Karpas-422 (cell line): ENCODE results near the gene MBTPS1. TPM values are rescaled to one million over a fixed set of nuclear protein-coding genes. Genes with fewer than 3 reads are reported as not detected.

ENCODE experiments used
- DNase-seq: peaks from one replicate; pipeline ENCODE4 v3.0.0-alpha.2; 2015
- H2AFZ ChIP-seq: fragments of 200-600 bp; sonication (generic); 2 replicates; pipeline ENCODE4 v1.6.1; 2014; ENCODE audit warnings: antibody characterized with exemption, low read length, mixed read lengths
- H3K27ac ChIP-seq: fragments of 200-600 bp; sonication (generic); 2 replicates; pipeline ENCODE4 v1.5.1; 2014; ENCODE audit warnings: mild to moderate bottlenecking, low read length, moderate library complexity
- H3K27me3 ChIP-seq: fragments of 200-600 bp; sonication (generic); 2 replicates; pipeline ENCODE4 v1.6.1; 2014; ENCODE audit warnings: low read length, mixed read lengths
- H3K36me3 ChIP-seq: fragments of 200-600 bp; sonication (generic); 2 replicates; pipeline ENCODE4 v1.6.1; 2014; ENCODE audit warnings: low read length, mixed read lengths; ENCODE audit not compliant: insufficient read depth
- H3K4me1 ChIP-seq: fragments of 200-600 bp; sonication (generic); 2 replicates; pipeline ENCODE4 v1.6.1; 2014; ENCODE audit warnings: mild to moderate bottlenecking, low read length, mixed read lengths
- H3K4me2 ChIP-seq: fragments of 200-600 bp; sonication (generic); 2 replicates; pipeline ENCODE4 v1.6.1; 2014; ENCODE audit warnings: low read length, low read depth, mild to moderate bottlenecking; ENCODE audit not compliant: poor library complexity, severe bottlenecking
- H3K4me3 ChIP-seq: fragments of 200-600 bp; sonication (generic); 2 replicates; pipeline ENCODE4 v1.5.1; 2014; ENCODE audit warnings: mild to moderate bottlenecking, antibody characterized with exemption, low read length, mixed read lengths
- H3K79me2 ChIP-seq: fragments of 200-600 bp; sonication (generic); 2 replicates; pipeline ENCODE4 v1.6.1; 2014; ENCODE audit warnings: mild to moderate bottlenecking, low read length, mixed read lengths
- H3K9ac ChIP-seq: fragments of 200-600 bp; sonication (generic); 2 replicates; pipeline ENCODE4 v1.6.0; 2014; ENCODE audit warnings: low read length
- H3K9me2 ChIP-seq: fragments of 200-600 bp; sonication (generic), shearing (Covaris generic); replicated peaks from 2 replicates; pipeline ENCODE4 v1.6.0; 2014; ENCODE audit warnings: mild to moderate bottlenecking, low read length, moderate library complexity; ENCODE audit not compliant: insufficient read depth
- H3K9me3 ChIP-seq: fragments of 300-700, 200-600 bp; sonication (generic); 2 replicates; pipeline ENCODE4 v1.6.1; 2014; ENCODE audit warnings: low read length, mixed read lengths
- H4K20me1 ChIP-seq: fragments of 200-600 bp; sonication (generic); 2 replicates; pipeline ENCODE4 v1.6.1; 2014; ENCODE audit warnings: mild to moderate bottlenecking, antibody characterized with exemption, low read length, low read depth; ENCODE audit not compliant: insufficient read depth
- total RNA-seq: library from RNA; depleted of rRNA; stranded (reverse); fragments of >200 nt; shearing (Covaris generic); gene quantifications from 2 replicates; pipeline ENCODE4 v1.2.3, GENCODE V29; 2014; ENCODE audit warnings: low replicate concordance

Gene MBTPS1
- total RNA-seq, 1 experiment from 2014 or later = 80.9 TPM

DNA sequence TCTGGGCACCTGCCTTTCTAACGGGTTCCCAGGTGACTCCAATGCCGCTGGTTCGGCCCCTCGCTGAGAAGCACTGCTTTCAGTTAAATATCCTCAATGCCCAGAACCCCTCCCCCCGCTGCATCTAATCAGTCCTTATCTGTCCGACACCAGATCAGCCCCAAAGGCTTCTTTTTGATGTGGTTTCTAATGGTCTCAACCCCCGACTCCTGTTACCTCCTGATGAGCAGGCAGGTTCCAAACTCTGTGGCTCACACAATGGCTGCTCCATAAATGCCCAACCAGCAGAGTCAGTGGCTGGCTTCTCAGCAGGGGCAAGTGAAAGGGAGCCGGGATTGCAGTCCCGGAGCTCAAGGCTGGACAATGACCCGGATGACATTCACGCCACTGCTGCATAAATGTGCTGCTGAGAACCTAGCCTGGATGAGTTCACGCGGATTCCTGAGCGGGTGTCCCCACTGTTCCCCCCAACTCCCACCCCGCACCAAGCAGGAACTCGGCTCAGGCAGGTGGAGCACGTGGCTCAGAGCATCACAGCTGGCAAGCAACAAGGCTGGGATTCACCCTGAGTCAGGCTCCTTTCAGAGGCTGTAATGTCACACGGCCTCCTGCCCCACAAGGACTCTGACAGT, 73.1 kb downstream of the MBTPS1 start:
- Histone ChIP-seq H3K9ac (no peak overlapping the region), H2AFZ (no peak overlapping the region), H3K4me2 (no peak overlapping the region), H3K4me1 (no peaks in the 10 kb centered on the region), H3K9me2 (no peaks in the 10 kb centered on the region), H3K36me3 (no peaks in the 10 kb centered on the region), H4K20me1 (no peaks in the 10 kb centered on the region), H3K27ac (no peak overlapping the region), H3K79me2 (no peaks in the 10 kb centered on the region), H3K9me3 (no peaks in the 10 kb centered on the region), H3K27me3 (no peaks in the 10 kb centered on the region), H3K4me3 (no peak overlapping the region)
- no peak for DNase-seq

DNA sequence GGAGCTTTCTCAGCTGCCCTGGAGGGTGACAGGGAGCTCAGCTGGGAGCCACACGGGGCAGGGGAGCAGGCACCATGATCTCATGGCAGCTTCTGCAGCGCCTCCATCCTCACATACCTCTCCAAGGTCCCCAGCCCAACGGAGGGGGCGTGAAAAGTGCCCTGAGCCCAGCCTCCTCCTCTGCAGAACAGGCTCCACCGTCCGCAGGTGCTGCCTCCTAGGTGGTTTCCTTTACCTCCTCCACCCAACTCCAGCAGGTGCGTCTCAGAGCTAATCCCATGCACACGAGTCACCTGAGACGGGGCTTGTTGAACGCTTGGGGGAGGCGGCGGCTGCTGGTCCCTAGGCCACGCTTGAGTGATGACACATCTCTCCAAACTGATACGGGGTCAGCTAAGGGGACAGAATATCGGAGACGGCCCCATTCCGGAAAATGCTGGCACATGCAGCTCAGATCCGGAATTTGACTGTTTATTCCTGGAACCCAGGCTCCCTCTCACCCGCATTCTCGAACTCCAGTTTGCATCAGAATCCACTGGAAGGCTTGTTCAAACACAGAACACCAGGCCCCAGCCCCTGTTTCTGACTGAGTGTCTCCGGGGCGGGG, 73.8 kb downstream of the MBTPS1 start:
- Histone ChIP-seq H3K4me2 (no peak overlapping the region), H4K20me1 (no peaks in the 10 kb centered on the region), H3K4me1 (no peaks in the 10 kb centered on the region), H3K27ac (no peak overlapping the region), H3K79me2 (no peaks in the 10 kb centered on the region), H3K4me3 (no peak overlapping the region), H3K9ac (no peak overlapping the region), H3K27me3 (no peaks in the 10 kb centered on the region), H2AFZ (no peak overlapping the region), H3K36me3 (no peaks in the 10 kb centered on the region), H3K9me3 (no peaks in the 10 kb centered on the region), H3K9me2 (no peaks in the 10 kb centered on the region)
- DNase-seq = no peak

DNA sequence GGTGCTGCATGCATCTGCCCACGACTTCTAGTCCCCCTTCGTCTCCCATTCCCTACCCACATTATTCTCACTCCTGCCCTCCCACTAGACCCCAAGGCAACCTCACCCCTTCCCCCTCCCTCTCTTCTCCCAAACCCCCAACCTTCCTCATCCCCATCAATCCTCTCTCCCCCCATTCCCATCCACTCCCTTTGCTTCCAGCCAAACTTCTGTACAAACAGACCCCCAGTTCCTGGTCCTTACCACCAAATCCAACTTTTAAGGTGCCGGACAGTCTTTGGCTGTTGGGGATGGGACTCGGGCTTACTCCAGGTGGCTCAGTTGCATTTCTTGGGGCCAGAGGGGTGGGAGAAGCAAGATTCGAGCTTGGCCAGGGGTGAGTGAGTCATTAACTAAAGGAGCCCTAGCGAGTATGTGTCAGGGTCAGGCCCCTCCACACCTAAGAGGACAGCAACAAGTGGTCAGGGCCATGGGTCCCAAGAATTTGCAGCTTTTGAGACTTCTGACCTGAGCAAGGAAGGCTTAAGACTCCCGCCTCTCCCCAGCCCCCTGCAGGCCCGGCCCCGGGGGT, 74.3 kb downstream of the MBTPS1 start, which contains the start of gene SLC38A8:
Gene SLC38A8, minus strand, starts transcription at position 488 of the 571 bp plus-strand sequence. CDS start 638 bp downstream, outside the sequence.
- no peak for DNase-seq
- no peaks in the 10 kb centered on the region for H3K4me1 ChIP-seq
- no peak within 1 kb of the TSS for H3K27ac ChIP-seq
- no peaks in the 10 kb centered on the region for H3K9me2 ChIP-seq
- H3K4me3 ChIP-seq = no peak within 1 kb of the TSS
- no peaks in the 10 kb centered on the region for H3K36me3 ChIP-seq
- no peak within 1 kb of the TSS for H3K9ac ChIP-seq
- no peak within 1 kb of the TSS for H2AFZ ChIP-seq
- H3K4me2 ChIP-seq = no peak within 1 kb of the TSS
- no peaks in the 10 kb centered on the region for H4K20me1 ChIP-seq
- no peaks in the 10 kb centered on the region for H3K79me2 ChIP-seq
- no peaks in the 10 kb centered on the region for H3K27me3 ChIP-seq
- no peaks in the 10 kb centered on the region for H3K9me3 ChIP-seq

DNA sequence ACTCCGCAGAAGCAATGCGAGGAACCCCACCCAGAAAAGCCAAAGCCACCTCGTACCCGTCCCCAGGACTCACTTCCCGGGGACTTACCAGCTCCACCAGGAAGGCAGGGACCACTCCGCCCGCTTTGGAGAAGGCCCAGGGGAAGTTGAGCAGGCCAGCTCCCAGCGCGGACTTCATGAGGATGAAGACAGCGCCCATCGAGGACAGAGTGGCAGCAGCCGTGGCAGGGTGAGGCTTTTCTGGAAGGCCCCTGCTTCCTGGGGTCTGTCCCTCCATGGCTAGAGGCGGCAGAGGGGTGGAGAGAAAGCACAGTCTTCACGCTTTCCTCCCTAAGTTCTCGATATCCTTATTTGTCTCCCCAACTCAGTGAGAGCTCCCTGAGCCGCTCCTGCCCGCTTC, 74.9 kb downstream of the MBTPS1 start:
- no peaks in the 10 kb centered on the region for H4K20me1 ChIP-seq
- no peak for DNase-seq
- H3K9me3 ChIP-seq = no peaks in the 10 kb centered on the region
- no peak overlapping the region for H3K4me2 ChIP-seq
- no peaks in the 10 kb centered on the region for H3K36me3 ChIP-seq
- no peaks in the 10 kb centered on the region for H3K27me3 ChIP-seq
- H3K4me3 ChIP-seq = no peak overlapping the region
- H3K27ac ChIP-seq = no peak overlapping the region
- no peaks in the 10 kb centered on the region for H3K9me2 ChIP-seq
- no peaks in the 10 kb centered on the region for H3K4me1 ChIP-seq
- H3K9ac ChIP-seq = no peak overlapping the region
- no peaks in the 10 kb centered on the region for H3K79me2 ChIP-seq
- H2AFZ ChIP-seq = no peak overlapping the region

DNA sequence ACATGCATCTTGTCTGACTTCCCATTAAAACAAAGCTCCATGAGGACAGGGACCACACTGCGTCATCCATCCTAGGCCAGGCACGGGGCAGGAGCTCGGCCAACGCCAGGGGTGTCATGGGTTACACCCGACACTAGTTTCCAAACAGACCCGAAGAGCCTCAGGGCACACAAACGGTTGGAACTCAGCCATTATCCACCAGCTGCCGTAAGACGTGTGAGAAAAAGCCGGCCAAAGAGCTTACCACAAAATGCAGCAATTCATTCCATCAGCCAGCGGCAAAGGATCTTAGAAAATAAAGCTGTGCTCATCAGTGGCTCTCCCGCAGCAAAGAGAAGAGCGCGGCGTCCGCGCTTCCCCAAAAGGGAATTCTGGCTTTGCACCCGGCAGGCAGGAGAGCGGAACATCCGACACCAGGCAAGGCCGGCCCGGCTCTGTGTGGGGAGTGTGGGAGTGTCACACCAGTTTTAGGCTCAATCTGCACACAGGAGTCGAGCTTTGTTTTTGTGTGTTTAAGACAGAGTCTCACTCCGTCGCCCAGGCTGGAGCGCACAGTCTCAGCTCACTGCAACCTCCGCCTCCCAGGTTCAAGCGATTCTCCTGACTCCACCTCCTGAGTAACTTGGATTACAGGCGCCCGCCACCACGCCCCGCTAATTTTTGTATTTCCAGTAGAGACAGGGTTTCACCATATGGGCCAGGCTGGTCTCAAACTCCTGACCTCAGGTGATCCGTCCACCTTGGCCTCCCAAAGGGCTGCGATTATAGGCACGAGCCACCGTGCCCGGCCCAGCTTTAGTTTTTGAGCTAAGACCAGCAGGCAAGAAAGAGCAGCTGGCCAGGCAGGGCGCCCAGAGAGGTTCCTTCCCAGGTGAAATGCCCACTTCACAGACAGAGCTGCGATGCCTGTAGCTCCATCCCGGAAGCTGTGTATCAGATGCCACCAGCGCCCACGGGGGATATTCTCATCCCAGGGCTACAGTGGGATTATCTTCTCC, 75.6 kb downstream of the MBTPS1 start:
- Histone ChIP-seq H3K4me3 (no peak overlapping the region), H3K36me3 (no peaks in the 10 kb centered on the region), H3K79me2 (no peaks in the 10 kb centered on the region), H4K20me1 (no peaks in the 10 kb centered on the region), H2AFZ (no peak overlapping the region), H3K9me2 (no peaks in the 10 kb centered on the region), H3K9ac (no peak overlapping the region), H3K9me3 (no peaks in the 10 kb centered on the region), H3K4me2 (no peak overlapping the region), H3K4me1 (no peaks in the 10 kb centered on the region), H3K27ac (no peak overlapping the region), H3K27me3 (no peaks in the 10 kb centered on the region)
- no peak for DNase-seq

DNA sequence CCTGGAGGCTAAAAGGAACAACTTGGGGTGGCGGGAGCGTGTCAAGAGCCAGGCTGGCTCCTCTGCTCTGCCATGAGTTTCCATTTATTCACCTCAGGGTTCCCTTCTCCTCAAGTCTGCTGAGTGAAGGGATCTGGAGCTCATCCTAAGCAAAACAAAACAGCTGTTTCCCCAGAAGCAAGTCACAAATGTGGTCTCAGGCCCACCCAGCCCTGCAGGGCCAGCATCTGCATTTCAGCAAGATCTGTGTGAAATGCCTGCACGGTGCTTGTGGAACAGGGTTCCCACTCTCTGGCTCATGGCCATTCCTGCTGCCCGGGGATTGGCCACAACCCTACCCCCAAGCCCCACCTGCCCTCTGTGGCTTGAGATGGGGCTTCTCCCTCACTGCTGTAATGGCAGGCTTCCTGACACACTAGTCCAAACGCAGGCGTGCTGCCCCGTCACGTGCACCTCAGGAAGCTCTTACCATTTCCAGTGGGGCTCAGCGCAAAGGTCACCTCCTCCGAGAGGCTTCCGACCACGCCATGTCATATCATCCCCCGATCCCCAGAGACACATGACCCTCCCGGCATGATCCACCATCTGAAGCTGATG, 76.4 kb downstream of the MBTPS1 start:
- H2AFZ ChIP-seq = no peak overlapping the region
- H3K27ac ChIP-seq = no peak overlapping the region
- H3K4me2 ChIP-seq = no peak overlapping the region
- no peak for DNase-seq
- no peak overlapping the region for H3K4me3 ChIP-seq
- no peaks in the 10 kb centered on the region for H3K9me3 ChIP-seq
- H4K20me1 ChIP-seq = no peaks in the 10 kb centered on the region
- no peaks in the 10 kb centered on the region for H3K36me3 ChIP-seq
- H3K9me2 ChIP-seq = no peaks in the 10 kb centered on the region
- H3K27me3 ChIP-seq = no peaks in the 10 kb centered on the region
- no peaks in the 10 kb centered on the region for H3K79me2 ChIP-seq
- H3K4me1 ChIP-seq = no peaks in the 10 kb centered on the region
- no peak overlapping the region for H3K9ac ChIP-seq

DNA sequence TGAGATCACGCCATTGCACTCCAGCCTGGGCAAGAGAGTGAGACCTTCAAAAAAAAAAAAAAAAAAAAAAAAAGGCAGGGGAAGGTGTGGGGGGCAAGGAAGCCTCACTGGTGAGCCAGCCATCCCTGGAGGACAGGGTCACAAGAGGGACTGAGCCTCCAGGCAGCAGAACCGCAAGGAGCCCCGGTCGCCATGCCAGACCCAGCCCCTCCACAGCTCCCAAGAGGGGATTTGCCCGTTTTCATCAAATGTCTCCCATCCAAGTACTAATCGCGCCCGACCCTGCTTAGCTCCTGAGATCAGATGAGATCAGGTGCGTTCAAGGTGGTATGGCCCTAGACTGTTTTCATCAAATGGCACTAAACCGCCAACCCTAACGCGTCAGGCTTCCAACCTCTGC, 77.0 kb downstream of the MBTPS1 start:
- H4K20me1 ChIP-seq = no peaks in the 10 kb centered on the region
- no peak overlapping the region for H3K27ac ChIP-seq
- H3K9ac ChIP-seq = no peak overlapping the region
- H3K4me2 ChIP-seq = no peak overlapping the region
- H3K4me3 ChIP-seq = no peak overlapping the region
- no peaks in the 10 kb centered on the region for H3K79me2 ChIP-seq
- no peaks in the 10 kb centered on the region for H3K36me3 ChIP-seq
- H3K9me3 ChIP-seq = no peaks in the 10 kb centered on the region
- no peaks in the 10 kb centered on the region for H3K9me2 ChIP-seq
- no peaks in the 10 kb centered on the region for H3K27me3 ChIP-seq
- DNase-seq = no peak
- no peak overlapping the region for H2AFZ ChIP-seq
- no peaks in the 10 kb centered on the region for H3K4me1 ChIP-seq
